Ishikawa (cell line): ENCODE data around the gene NDFIP2.

Source experiments
- CEBPB ChIP-seq: IDR thresholded peaks from 2 replicates; pipeline ENCODE4 v1.6.1; 2012
- CREB1 ChIP-seq: IDR thresholded peaks from 2 replicates; pipeline ENCODE4 v1.6.1; 2012; ENCODE audit warnings: low read depth
- EGR1 ChIP-seq: IDR thresholded peaks from 2 replicates; pipeline ENCODE4 v1.6.1; 2012
- EP300 ChIP-seq: IDR thresholded peaks from 2 replicates; pipeline ENCODE4 v1.6.1; 2012; ENCODE audit warnings: borderline replicate concordance
- FOXM1 ChIP-seq: IDR thresholded peaks from 2 replicates; pipeline ENCODE4 v1.6.1; 2012; ENCODE audit warnings: low read depth, borderline replicate concordance
- MAX ChIP-seq: IDR thresholded peaks from 2 replicates; pipeline ENCODE4 v1.6.1; 2012
- NFIC ChIP-seq: IDR thresholded peaks from 2 replicates; pipeline ENCODE4 v1.6.1; 2012
- RAD21 ChIP-seq: IDR thresholded peaks from 2 replicates; pipeline ENCODE4 v1.6.1; 2012; ENCODE audit warnings: low read depth
- REST ChIP-seq: IDR thresholded peaks from 2 replicates; pipeline ENCODE4 v1.6.1; 2012; ENCODE audit warnings: low read depth, mild to moderate bottlenecking
- TAF1 ChIP-seq: IDR thresholded peaks from 2 replicates; pipeline ENCODE4 v1.6.1; 2012; ENCODE audit warnings: low read depth, mild to moderate bottlenecking
- TCF12 ChIP-seq: IDR thresholded peaks from 2 replicates; pipeline ENCODE4 v1.6.1; 2012; ENCODE audit warnings: low read depth
- YY1 ChIP-seq: IDR thresholded peaks from 2 replicates; pipeline ENCODE4 v1.6.1; 2012; ENCODE audit warnings: low read depth
- ZBTB7A ChIP-seq: IDR thresholded peaks from 2 replicates; pipeline ENCODE4 v1.6.1; 2012; ENCODE audit warnings: low read depth

DNA sequence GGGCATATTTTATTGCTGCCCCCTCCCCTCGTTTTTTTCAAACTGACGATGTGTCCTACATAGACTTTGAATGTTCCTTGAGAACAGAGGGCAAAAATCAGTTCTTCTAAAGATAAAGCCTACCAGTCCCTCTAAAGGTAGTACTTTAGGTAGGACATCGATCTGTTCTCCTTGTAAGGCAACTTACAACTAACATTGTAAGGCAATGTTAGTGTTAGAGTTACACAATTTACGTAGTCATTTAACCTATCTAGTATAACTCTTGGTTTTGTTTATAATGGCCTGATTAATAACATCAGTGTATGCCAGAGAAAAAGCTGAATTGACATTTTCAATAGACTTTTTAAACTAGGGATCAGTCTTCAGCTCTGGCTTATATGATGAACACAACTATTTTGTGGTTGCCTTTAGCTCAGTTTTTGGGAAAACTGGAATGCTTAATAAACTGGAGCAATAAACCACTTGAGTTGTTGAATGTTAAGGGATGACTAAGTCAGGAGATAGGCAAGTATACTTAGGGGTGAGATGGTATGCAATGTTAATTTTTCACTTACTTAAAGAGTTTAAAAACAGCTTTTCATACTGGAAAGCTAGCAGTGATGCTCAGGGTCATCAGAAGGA, 2.2 kb downstream of the NDFIP2 start:
- no peak for TF ChIP-seq EGR1
- no peak for TF ChIP-seq EP300
- TF ChIP-seq REST, result no peak
- no peak for TF ChIP-seq TAF1
- TF ChIP-seq CEBPB, result no peak
- TF ChIP-seq NFIC, result no peak
- no peak for TF ChIP-seq YY1
- no peak for TF ChIP-seq RAD21
- TF ChIP-seq CREB1, result no peak
- no peak for TF ChIP-seq MAX
- TF ChIP-seq ZBTB7A, result no peak
- TF ChIP-seq FOXM1, result no peak
- no peak for TF ChIP-seq TCF12
